ENCODE data around the gene ARL17A.
"Not testable (repeated sequence)": the region's sequence is repeated elsewhere in the genome, so short reads cannot be mapped to it uniquely, and the experiment has no call there.

ARL17A gene

DNA sequence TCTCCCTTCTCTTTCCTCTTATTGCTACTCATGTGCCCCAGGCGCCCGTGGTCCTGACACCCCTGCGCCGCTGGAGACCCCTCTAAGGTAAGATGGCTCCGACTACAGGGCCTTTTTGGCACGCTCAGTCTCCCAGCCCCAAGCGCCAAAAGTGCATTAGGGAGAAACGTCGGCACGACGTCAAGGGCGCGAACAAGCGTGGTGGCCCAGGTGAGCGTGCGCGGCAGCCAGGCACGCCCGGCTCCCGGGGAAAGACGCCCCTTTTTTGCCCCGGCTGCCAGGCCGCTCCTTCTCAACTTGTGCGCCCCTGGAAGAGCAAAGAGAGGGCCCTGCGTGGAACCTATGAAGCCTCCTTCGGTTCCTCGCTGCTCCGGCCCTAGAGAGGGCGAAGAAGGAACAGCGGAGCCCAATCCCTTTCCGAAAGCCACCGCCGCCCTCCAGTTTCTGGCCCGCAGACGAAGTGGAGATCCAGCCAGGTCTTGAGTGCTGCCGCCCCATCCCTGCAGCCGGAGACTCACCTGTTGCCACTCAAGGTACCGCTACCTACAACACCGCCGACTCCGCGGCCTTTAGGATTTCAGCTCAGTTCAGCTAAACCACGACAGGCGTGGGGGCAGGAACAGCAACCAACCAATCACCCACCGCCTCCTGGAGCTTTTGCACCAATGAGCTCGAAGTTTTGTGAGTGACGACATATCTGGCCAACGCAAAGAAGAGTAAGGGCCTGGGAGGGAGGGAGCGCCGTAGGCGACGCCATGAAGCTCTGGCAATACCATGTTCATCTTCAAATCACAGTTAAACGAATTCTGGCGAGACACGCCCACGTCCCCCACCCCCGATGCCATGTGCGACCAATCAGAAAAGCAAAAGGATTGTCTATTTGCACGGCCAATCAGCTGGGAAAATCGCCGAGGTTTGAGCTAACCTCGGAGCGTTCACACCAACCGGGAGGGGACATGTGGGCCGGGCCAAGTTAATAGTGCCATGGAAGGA is at the start of gene ARL17A:
Gene ARL17A (minus strand): TSS at position 609 of the 993 bp plus-strand sequence. CDS start 3,369 bp downstream, outside the sequence.
- DNase-seq (ENCODE audit: low spot score): not testable (repeated sequence)

- not testable (repeated sequence) for DNase-seq (ENCODE audit: low spot score)
Observed at GRCh38 chr17:46628753-46629436, 49.4 kb upstream of the ARL17A start.

DNA sequence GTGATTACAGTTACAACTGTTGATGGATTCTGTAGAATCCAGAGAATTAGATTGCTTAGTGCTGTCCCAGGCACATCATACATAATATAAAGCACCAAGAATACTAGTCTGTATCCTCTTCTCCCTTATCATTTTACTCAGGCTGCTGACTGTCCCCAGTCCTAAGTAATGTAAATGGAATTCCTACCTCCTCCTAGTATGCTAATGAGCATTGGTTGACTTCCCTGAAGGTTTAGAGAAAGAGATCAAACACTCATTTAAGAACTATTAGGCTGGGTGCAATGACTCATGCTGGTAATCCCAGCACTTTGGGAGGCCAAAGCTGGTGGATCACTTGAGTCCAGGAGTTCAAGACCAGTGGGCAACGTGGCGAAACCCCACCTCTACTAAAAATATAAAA is 48.0 kb upstream of the ARL17A start:
- not testable (repeated sequence) for DNase-seq (ENCODE audit: low spot score)

DNA sequence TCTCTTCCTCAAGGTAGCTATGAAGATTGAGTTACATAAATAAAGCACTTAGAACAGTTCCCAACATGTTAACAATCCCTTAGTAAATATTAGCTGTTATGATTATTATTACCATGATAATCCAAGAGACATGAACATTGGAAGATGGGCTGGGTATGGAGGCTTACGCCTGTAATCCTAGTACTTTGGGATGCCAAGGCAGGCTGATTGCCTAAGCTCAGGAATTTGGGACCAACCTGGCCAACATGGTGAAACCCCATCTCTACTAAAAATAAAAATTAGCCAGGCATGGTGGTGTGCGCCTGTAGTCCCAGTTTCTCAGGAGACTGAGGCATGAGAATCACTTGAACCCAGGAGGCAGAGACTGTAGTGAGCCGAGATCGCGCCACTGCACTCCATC is 45.2 kb upstream of the ARL17A start:
- not testable (repeated sequence) for DNase-seq (ENCODE audit: low spot score)

- not testable (repeated sequence) for DNase-seq (ENCODE audit: low spot score)
Observed at GRCh38 chr17:46623790-46624189, 44.3 kb upstream of the ARL17A start.

DNA sequence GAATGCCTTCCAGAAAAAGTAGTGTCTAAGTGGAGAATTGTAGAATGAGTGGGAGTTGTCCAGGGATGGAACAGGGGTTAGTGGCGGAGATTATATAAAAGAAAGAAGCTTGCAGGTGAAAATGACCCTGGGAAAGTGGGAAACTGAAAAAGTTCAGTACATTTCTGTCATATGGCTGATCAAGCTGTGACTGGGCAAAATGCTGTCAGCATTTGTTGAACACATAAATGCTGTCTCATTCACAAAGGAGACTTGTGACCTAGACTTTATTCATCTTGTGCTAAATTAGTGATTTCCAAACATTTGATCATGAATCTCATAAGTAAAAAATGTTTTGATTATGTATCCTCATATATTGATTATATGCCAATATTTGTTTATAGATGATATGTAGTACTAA is 39.5 kb upstream of the ARL17A start:
- DNase-seq (ENCODE audit: low spot score): not testable (repeated sequence)

- not testable (repeated sequence) for DNase-seq (ENCODE audit: low spot score)
Observed at GRCh38 chr17:46617121-46617520, 37.6 kb upstream of the ARL17A start.

- not testable (repeated sequence) for DNase-seq (ENCODE audit: low spot score)
Observed at GRCh38 chr17:46613876-46614275, 34.4 kb upstream of the ARL17A start.

- not testable (repeated sequence) for DNase-seq (ENCODE audit: low spot score)
Observed at GRCh38 chr17:46611304-46611703, 31.8 kb upstream of the ARL17A start.

- not testable (repeated sequence) for DNase-seq (ENCODE audit: low spot score)
Observed at GRCh38 chr17:46603125-46603524, 23.6 kb upstream of the ARL17A start.

DNA sequence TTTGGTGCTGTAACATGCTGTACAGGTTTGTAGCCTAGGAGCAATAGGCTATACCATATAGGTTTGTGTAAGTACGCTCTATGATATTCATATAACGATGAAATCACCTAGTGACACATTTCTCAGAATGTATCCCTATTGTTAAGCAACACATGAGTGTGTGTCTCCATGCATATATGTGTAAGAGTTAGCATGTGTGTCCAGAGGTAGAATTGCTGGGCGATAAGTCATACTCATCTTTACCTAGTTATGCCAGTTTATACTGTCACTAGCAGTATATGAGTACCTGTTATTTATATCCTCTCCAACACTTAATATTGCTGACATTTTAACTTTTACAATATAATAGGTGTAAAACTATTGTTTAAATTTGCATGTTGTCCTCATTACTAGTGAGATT is 21.3 kb upstream of the ARL17A start:
- DNase-seq (ENCODE audit: low spot score): not testable (repeated sequence)

- DNase-seq (ENCODE audit: low spot score): not testable (repeated sequence)
Observed at GRCh38 chr17:46598344-46598931, 18.9 kb upstream of the ARL17A start.

- not testable (repeated sequence) for DNase-seq (ENCODE audit: low spot score)
Observed at GRCh38 chr17:46591332-46591731, 11.8 kb upstream of the ARL17A start.

DNA sequence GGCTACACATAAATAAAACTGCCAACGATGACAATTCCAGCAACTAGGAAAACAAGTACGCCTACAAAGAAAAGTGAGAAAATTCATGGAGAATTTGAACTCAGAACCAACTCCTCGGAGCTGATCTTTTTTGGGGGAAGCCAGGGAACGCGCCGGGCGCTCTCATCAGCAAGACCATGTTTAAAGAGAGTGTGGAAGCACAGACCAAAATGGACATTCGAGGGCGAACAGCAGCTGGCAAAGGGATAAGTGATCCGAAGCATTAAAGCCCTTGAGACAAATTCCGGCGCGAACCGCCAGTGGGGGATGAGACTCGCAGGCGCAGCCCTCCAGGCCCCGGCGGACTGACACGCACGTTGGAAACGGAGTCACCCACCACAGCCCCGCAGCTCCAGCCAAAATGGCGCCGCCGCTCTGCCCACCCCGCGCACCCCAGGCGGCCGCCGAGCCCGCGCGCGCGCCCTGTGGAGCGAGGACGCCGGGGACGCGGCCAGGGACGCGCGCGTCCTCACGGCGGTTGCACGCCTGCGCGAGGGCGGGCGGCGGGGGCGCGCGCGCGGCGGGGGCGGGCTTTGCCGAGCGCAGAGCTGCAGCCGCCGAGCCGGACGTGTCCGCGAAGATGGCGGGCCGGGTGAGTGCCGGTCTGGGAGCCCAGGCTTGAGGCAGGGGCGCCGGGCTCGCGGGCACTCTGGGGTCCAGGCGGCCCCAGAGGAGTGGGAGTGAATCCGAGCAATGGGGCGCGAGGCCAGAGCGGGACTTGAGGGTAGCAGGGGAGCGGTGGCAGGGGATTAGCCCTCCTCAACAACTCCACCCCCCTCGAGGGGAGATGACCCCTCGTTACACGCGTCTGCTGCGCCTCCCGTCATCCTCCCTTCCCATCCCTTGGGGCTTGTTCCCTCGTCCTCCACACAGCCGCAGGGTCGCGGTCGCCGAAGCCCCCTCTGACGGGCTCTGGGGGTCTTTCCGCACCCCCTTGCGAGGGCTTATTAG is 11.0 kb upstream of the ARL17A start, which contains the start of gene NSF:
Gene NSF (plus strand): TSS at position 513 of the 990 bp plus-strand sequence. CDS start 107 bp downstream, at position 620.
- not testable (repeated sequence) for DNase-seq (ENCODE audit: low spot score)

DNA sequence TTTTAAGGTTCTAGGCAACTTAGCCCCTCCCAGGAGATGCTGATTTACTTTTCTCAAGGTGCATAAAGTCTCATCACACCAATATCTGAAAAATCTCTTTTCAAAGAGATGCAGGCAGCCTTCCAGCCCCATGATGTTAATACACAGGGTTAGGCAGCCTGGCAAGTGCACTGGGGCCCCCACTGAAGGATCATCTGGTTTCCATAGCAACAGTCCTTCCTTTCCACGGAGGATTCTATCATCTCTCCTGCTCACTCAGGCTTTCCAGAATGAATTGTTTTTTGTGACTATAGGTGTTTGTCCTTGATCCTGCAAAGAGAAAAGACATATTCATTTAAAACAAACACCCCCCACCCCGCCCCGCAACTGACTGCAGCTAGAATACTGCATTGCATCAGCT is 6.0 kb upstream of the ARL17A start:
- DNase-seq (ENCODE audit: low spot score): not testable (repeated sequence)

- DNase-seq (ENCODE audit: low spot score): not testable (repeated sequence)
Observed at GRCh38 chr17:46580082-46580481, 591 bp upstream of the ARL17A start.

DNA sequence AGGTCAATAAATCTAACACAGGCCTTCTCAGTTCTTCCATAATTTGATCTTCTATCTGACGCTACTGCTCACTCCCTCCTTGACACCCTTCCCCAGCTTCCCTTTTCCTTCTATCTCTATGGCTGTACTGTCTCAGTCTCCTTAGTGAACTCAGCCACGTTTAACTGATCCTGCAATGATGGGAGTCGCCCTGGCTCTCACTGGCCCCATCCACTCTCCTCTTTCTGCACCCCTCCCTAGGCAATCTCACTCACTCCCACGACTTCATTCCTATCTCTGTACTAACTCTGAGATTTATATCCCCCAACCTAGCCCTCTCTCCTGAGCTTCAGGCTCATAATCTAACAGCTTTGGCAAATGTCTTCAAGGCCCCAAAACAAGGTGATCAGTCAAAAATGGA is 7.7 kb downstream of the ARL17A start:
- not testable (repeated sequence) for DNase-seq (ENCODE audit: low spot score)

DNA sequence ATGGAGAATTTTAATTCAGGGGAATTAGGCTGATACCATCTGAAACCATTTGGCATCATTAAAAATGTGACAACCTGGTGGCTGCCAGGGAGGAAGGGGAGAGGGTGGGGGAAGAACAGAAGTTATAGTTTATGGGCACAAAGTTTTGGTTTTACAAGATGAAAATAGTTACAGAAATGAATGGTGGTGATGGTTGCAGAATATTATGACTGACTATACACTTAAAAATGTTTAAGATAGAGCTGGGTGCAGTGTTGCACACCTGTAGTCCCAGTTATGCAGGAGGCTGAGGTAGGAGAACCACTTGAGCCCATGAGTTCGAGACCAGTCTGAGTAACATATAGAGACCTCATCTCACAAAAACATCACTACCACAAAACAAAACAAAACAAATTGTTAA is 12.5 kb downstream of the ARL17A start:
- DNase-seq (ENCODE audit: low spot score): not testable (repeated sequence)

DNA sequence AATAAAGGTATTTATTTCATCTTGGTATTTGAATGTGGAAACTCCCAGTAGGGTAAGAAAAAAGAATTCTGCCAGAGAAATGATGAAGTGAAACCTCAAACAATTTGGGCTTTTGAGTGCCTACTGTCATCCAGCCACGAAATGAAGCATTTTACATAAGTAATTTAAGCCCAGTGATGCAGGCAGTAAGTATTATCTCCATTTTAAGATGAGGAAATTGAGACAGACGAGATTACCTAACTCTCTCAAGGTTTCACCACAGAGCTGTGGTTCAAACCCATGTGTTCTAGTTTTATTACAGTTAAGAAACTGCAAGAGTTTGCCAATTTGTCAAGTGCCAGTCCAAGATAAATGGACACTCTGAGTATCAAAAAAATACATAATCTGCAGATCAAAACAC is 13.2 kb downstream of the ARL17A start:
- DNase-seq (ENCODE audit: low spot score): not testable (repeated sequence)

DNA sequence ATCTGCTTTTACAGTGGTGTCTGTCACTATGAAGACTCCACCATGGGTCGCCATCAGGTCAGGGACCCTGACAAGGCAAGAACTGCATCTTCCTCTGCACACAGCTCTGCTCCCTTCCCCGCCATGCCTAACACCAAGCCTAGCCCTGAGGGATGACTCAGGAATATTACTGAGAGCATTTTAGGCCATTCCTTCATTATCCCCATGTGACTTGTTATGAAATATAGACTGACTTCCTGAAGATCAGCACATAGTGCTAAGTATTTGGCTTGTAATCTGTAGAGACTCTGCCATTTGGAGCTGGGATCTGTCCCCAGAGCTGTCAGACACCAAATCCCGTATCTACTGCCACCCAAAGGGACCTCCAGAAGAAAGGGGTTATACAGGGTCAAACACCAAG is 19.4 kb downstream of the ARL17A start:
- DNase-seq (ENCODE audit: low spot score): not testable (repeated sequence)

DNA sequence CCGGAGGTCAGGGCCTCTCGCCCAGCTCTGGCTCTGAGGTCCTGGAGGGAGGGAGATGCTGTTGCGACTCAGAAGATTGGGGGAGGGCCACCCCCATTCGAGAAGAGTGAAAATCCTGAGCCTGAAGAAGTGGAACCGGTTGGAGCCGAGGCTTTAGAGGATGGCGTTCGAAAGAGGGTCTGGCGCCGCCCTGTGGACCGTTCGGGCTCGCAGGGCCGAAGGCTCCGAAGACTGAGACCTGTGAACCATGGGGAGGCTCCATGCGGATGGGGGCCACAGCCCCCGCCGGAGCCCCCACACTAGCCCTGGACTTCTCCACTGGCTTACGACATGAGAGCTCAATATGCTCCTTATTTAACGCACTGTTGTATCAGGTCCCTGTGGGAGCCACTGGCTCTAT is 20.3 kb downstream of the ARL17A start:
- not testable (repeated sequence) for DNase-seq (ENCODE audit: low spot score)

Measured in GM03348 (cell line).